K562 (cell line): ENCODE measurements around the gene CGREF1. TPM values are rescaled to one million over a fixed set of nuclear protein-coding genes. Genes with fewer than 3 reads are reported as not detected.
A peak's percentile ranks its signal among the peaks of the same experiment; 100 is the strongest.

Experiments
- BRD9 ChIP-seq: fragments of 450-650 bp; IDR thresholded peaks from 2 replicates; pipeline ENCODE4 v1.6.1; 2018; ENCODE audit warnings: low read depth; ENCODE audit not compliant: partially characterized antibody
- JUND ChIP-seq, 2 experiments: IDR thresholded peaks; 2 replicates in 1 of 2; 3 replicates in 1 of 2; pipeline ENCODE4 v1.6.1; 2011; ENCODE audit warnings: borderline replicate concordance in 2 of 2, low read depth in 2 of 2, low read length in 2 of 2, improper control_type of control experiment in 1 of 2, missing biosample characterization in 1 of 2, missing genetic modification characterization in 1 of 2, missing genetic modification reagents in 1 of 2
- KDM4B ChIP-seq, 2 experiments: fragments of 450-650 bp in 1 of 2; sonication (generic) in 1 of 2; IDR thresholded peaks; 2 replicates each; pipeline ENCODE4 v1.6.1; 2016 to 2017; ENCODE audit warnings: borderline replicate concordance in 2 of 2, antibody characterized with exemption in 1 of 2, low read depth in 1 of 2, mild to moderate bottlenecking in 1 of 2
- MYNN ChIP-seq, 2 experiments: sonication (generic); formaldehyde crosslinking in 1 of 2; IDR thresholded peaks; 2 replicates each; pipeline versions ENCODE4 v1.5.0 to v1.6.1; 2016 to 2020; ENCODE audit warnings: antibody characterized with exemption in 1 of 2, missing genetic modification reagents in 1 of 2
- NFXL1 ChIP-seq: fragments of 450-650 bp; formaldehyde crosslinking; IDR thresholded peaks from 2 replicates; pipeline ENCODE4 v1.4.0; 2021; ENCODE audit warnings: mild to moderate bottlenecking
- NR2F6 ChIP-seq: fragments of 450-650 bp; formaldehyde crosslinking; IDR thresholded peaks from 2 replicates; pipeline ENCODE4 v1.4.0; 2020; ENCODE audit warnings: mild to moderate bottlenecking
- NRF1 ChIP-seq, 2 experiments: fragments of 450-650 bp; IDR thresholded peaks in 1 of 2; conservative IDR thresholded peaks in 1 of 2; 2 replicates each; pipeline ENCODE4 v1.6.1; 2014; ENCODE audit warnings: mild to moderate bottlenecking in 2 of 2
- PRPF4 ChIP-seq: fragments of 200-400 bp; formaldehyde crosslinking; IDR thresholded peaks from one replicate; pipeline ENCODE4 v1.6.1; 2017; ENCODE audit warnings: low read length, low read depth, mild to moderate bottlenecking; ENCODE audit not compliant: insufficient read depth, poor library complexity, severe bottlenecking
- PTTG1 ChIP-seq: fragments of 450-650 bp; IDR thresholded peaks from 2 replicates; pipeline ENCODE4 v1.6.1; 2016; ENCODE audit warnings: low read depth, mild to moderate bottlenecking, missing genetic modification characterization, missing compliant biosample characterization
- PURB ChIP-seq: sonication (generic); formaldehyde crosslinking; IDR thresholded peaks from 2 replicates; pipeline ENCODE4 v1.9.0; 2021; ENCODE audit warnings: low read depth, mild to moderate bottlenecking, missing genetic modification reagents
- SMAD3 ChIP-seq: fragments of 450-650 bp; formaldehyde crosslinking; conservative IDR thresholded peaks from 2 replicates; pipeline ENCODE4 v1.4.0; 2020; ENCODE audit warnings: mild to moderate bottlenecking
- SMAD4 ChIP-seq: fragments of 250-450 bp; sonication (Bioruptor Pico); conservative IDR thresholded peaks from 2 replicates; pipeline ENCODE4 v1.8.0; 2021; ENCODE audit warnings: inconsistent platforms, mild to moderate bottlenecking, moderate library complexity
- TCF7 ChIP-seq: sonication (generic); IDR thresholded peaks from 2 replicates; pipeline ENCODE4 v1.6.1; 2016; ENCODE audit warnings: antibody characterized with exemption, borderline replicate concordance
- XRCC5 ChIP-seq: fragments of 200-400 bp; formaldehyde crosslinking; IDR thresholded peaks from 2 replicates; pipeline ENCODE4 v1.6.1; 2017; ENCODE audit warnings: low read depth, mild to moderate bottlenecking, low read length
- ZBTB2 ChIP-seq: fragments of 450-650 bp; IDR thresholded peaks from 2 replicates; pipeline ENCODE4 v1.6.1; 2016; ENCODE audit warnings: antibody characterized with exemption
- ZBTB49 ChIP-seq: sonication (generic); formaldehyde crosslinking; IDR thresholded peaks from 2 replicates; pipeline ENCODE4 v1.8.0; 2022; ENCODE audit warnings: missing genetic modification reagents, mild to moderate bottlenecking, borderline replicate concordance
- ZFP1 ChIP-seq: fragments of 450-650 bp; formaldehyde crosslinking; IDR thresholded peaks from 2 replicates; pipeline ENCODE4 v1.4.0; 2020; ENCODE audit warnings: mild to moderate bottlenecking, mixed read lengths
- ZNF124 ChIP-seq: sonication (generic); formaldehyde crosslinking; IDR thresholded peaks from 2 replicates; pipeline ENCODE4 v1.8.1; 2022; ENCODE audit warnings: missing genetic modification reagents
- ZNF174 ChIP-seq: fragments of 250-450 bp; sonication (Bioruptor Pico); IDR thresholded peaks from 2 replicates; pipeline ENCODE4 v1.4.0; 2020; ENCODE audit warnings: mild to moderate bottlenecking
- ZNF707 ChIP-seq: fragments of 250-450 bp; sonication (Bioruptor Pico); conservative IDR thresholded peaks from 2 replicates; pipeline ENCODE4 v1.8.0; 2022; ENCODE audit warnings: inconsistent platforms, mild to moderate bottlenecking, moderate library complexity
- ZNF717 ChIP-seq: fragments of 250-450 bp; sonication (Bioruptor Pico); IDR thresholded peaks from 2 replicates; pipeline ENCODE4 v1.5.0; 2021
- polyA plus RNA-seq, 8 experiments: library from polyadenylated mRNA; depleted of rRNA in 4 of 8; stranded (reverse) in 5 of 8; unstranded in 3 of 8; fragments of >200 nt; fragmentation: Nextera tagmentation in 2 of 8; fragmentation: Illumina TruSeq in 1 of 8; extraction: Ambion mirVana in 2 of 8; extraction: Trizol in 1 of 8; gene quantifications; 2 replicates each; pipeline versions ENCODE4 v1.2.1 to v1.2.3, GENCODE V29; 2011 to 2014; ENCODE audit warnings: inconsistent platforms in 1 of 8, missing spikeins in 1 of 8
- total RNA-seq, 7 experiments: library from RNA; depleted of rRNA in 6 of 7; stranded (reverse); fragments of >200 nt in 6 of 7; fragmentation: Illumina TruSeq in 2 of 7; extraction: Trizol in 2 of 7; gene quantifications; 2 replicates each; pipeline versions ENCODE4 v1.2.1 to v1.2.3, GENCODE V29; 2011 to 2021; ENCODE audit warnings: low replicate concordance in 1 of 7

Gene CGREF1
- total and polyA plus RNA-seq, 9 of the 15 experiments (the other 6 are each of a cell fraction or from before 2014, with no cell fraction given): 0.07 to 0.50 (median 0.37) TPM

- TF ChIP-seq ZBTB2: peak; percentile 29; the same call in 1 of the 2 replicates
- no peak for TF ChIP-seq KDM4B (IDR thresholded peaks at IDR 0.05; ENCODE audit: borderline replicate concordance in 2 of 2, low read depth in 1 of 2)
- no peak for TF ChIP-seq ZBTB49 (CRISPR knock-in tag)
- TF ChIP-seq ZFP1 (CRISPR knock-in tag): 0 out of 2 replicates have a peak, but pooled peaks have one; percentile 1
- TF ChIP-seq PRPF4: no peak
- TF ChIP-seq JUND (IDR thresholded peaks at IDR 0.05; ENCODE audit: borderline replicate concordance, low read depth, low read length): peak; percentile 36; the same call in 1 of the 2 replicates
- TF ChIP-seq JUND (tag; IDR thresholded peaks at IDR 0.05; ENCODE audit: borderline replicate concordance, low read depth, low read length): no peak; the same call in 2 of the 3 replicates
- 0 out of 2 replicates have a peak, but pooled peaks have one; percentile 5 for TF ChIP-seq NFXL1
- no peak for TF ChIP-seq ZNF717
- no peak for TF ChIP-seq XRCC5
- TF ChIP-seq NRF1 (conservative IDR thresholded peaks at IDR 0.05 in 1 of 2, IDR thresholded peaks at IDR 0.05 in 1 of 2): peak; percentile 11 to 26; a peak in 1 of 4 replicates
- TF ChIP-seq PURB (CRISPR knock-in tag): no peak
- no peak for TF ChIP-seq ZNF174 (CRISPR knock-in tag)
- TF ChIP-seq NR2F6: no peak
- TF ChIP-seq ZNF707: no peak
- TF ChIP-seq SMAD4: peak; percentile 91
- TF ChIP-seq PTTG1 (tag): no peak
- no peak for TF ChIP-seq TCF7
- TF ChIP-seq BRD9: peak; percentile 24
- no peak; the same call in 1 of the 2 replicates for TF ChIP-seq SMAD3 (CRISPR knock-in tag)
- no peak for TF ChIP-seq ZNF124 (CRISPR knock-in tag)
- TF ChIP-seq MYNN (IDR thresholded peaks at IDR 0.05): no peak
- TF ChIP-seq MYNN (CRISPR knock-in tag; IDR thresholded peaks at IDR 0.05): no peak
These were observed 26.1 kb downstream of the CGREF1 start (continued) for GRCh38 chr2:27092696-27093429.
